GM12878 (cell line): ENCODE data around the gene ZFHX2. TPM values are rescaled to one million over a fixed set of nuclear protein-coding genes. Genes with fewer than 3 reads are reported as not detected.

Experiments
- ATAC-seq: fragments of 200-7000 bp; cut with Tn5 transposase; 3 replicates; pipeline ENCODE4 v1.9.1; 2020; ENCODE audit warnings: mild to moderate bottlenecking, moderate library complexity
- BruUV-seq: library from RNA; stranded (reverse); fragments of 400-500 nt; replicated peaks from 2 replicates; lab custom pipeline; 2021; lab: Mats Ljungman, UMichigan
- CTCF ChIA-PET: fragments of 300-600 bp; sonication (Branson Sonifier 250); formaldehyde crosslinking; extraction: SDS; loops from one replicate; lab custom pipeline; 2021; ENCODE audit warnings: inconsistent platforms; lab: Yijun Ruan, JAX
- POLR2A ChIA-PET: fragments of 350-600 bp; formaldehyde crosslinking; extraction: SDS; loops from one replicate; lab custom pipeline; 2021; ENCODE audit warnings: inconsistent platforms; lab: Charles Lee
- RAD21 ChIA-PET: fragments of 300-600 bp; sonication (Branson Sonifier 250); formaldehyde crosslinking; loops from one replicate; lab custom pipeline; 2023; ENCODE audit warnings: antibody characterized with exemption; ENCODE audit not compliant: unreplicated experiment; lab: Charles Lee
- SMC1A ChIA-PET: fragments of 300-600 bp; sonication (Branson Sonifier 250); formaldehyde crosslinking; loops from one replicate; lab custom pipeline; 2023; ENCODE audit not compliant: unreplicated experiment, uncharacterized antibody; lab: Charles Lee
- DNase-seq: peaks from one replicate; pipeline ENCODE4 v3.0.0-alpha.2; 2011; ENCODE audit warnings: low read depth, low spot score
- FAIRE-seq: peaks from 3 replicates; lab custom pipeline; 2011; peaks lifted over from hg19 to GRCh38; lab: Jason Lieb, UNC
- H2AFZ ChIP-seq: 2 replicates; pipeline ENCODE4 v1.6.0; 2011; ENCODE audit warnings: low read depth, low read length, control low read depth; ENCODE audit not compliant: control insufficient read depth
- H3K27ac ChIP-seq: 2 replicates; pipeline ENCODE4 v1.5.1; 2011; ENCODE audit warnings: control low read depth; ENCODE audit not compliant: control insufficient read depth, insufficient read depth
- H3K27me3 ChIP-seq, 2 experiments: replicated peaks in 1 of 2; 2 replicates each; pipeline versions ENCODE4 v1.6.0 to v1.6.1; 2011; ENCODE audit warnings: low read length in 1 of 2; ENCODE audit not compliant: control insufficient read depth in 2 of 2, insufficient read depth in 2 of 2
- H3K36me3 ChIP-seq, 2 experiments: 2 replicates each; pipeline ENCODE4 v1.5.1; 2011; ENCODE audit warnings: low read length in 1 of 2; ENCODE audit not compliant: control insufficient read depth in 2 of 2, insufficient read depth in 2 of 2
- H3K4me1 ChIP-seq: 2 replicates; pipeline ENCODE4 v1.6.1; 2011; ENCODE audit warnings: mild to moderate bottlenecking, low read length, moderate library complexity, mixed read lengths; ENCODE audit not compliant: control insufficient read depth, insufficient read depth
- H3K4me2 ChIP-seq: 2 replicates; pipeline ENCODE4 v1.6.0; 2011; ENCODE audit warnings: control low read depth; ENCODE audit not compliant: control insufficient read depth, insufficient read depth
- H3K4me3 ChIP-seq: fragments of 200-600 bp; sonication (generic); 2 replicates; pipeline ENCODE4 v1.5.1; 2016
- H3K79me2 ChIP-seq: 2 replicates; pipeline ENCODE4 v1.6.0; 2011; ENCODE audit warnings: low read length; ENCODE audit not compliant: control insufficient read depth, insufficient read depth
- H3K9ac ChIP-seq: 2 replicates; pipeline ENCODE4 v1.8.0; 2011; ENCODE audit warnings: low read length, control low read depth, mixed read lengths; ENCODE audit not compliant: control insufficient read depth, insufficient read depth
- H3K9me3 ChIP-seq: replicated peaks from 3 replicates; pipeline ENCODE4 v1.5.1; 2011; ENCODE audit warnings: mild to moderate bottlenecking, low read length; ENCODE audit not compliant: control insufficient read depth, insufficient read depth
- H4K20me1 ChIP-seq: 2 replicates; pipeline ENCODE4 v1.6.0; 2011; ENCODE audit not compliant: control insufficient read depth, insufficient read depth
- BCL11A ChIP-seq: IDR thresholded peaks from 2 replicates; pipeline ENCODE4 v1.6.1; 2011; ENCODE audit warnings: low read depth, low read length
- BMI1 ChIP-seq: fragments of 450-650 bp; IDR thresholded peaks from 2 replicates; pipeline ENCODE4 v1.6.1; 2016; ENCODE audit warnings: mild to moderate bottlenecking, moderate library complexity, borderline replicate concordance
- CREM ChIP-seq: IDR thresholded peaks from 2 replicates; pipeline ENCODE4 v1.6.1; 2014; ENCODE audit warnings: antibody characterized with exemption, low read depth
- IKZF2 ChIP-seq, 2 experiments: fragments of 450-650 bp; IDR thresholded peaks; 2 replicates each; pipeline ENCODE4 v1.6.1; 2017; ENCODE audit warnings: mild to moderate bottlenecking in 2 of 2, moderate library complexity in 2 of 2
- IRF4 ChIP-seq: IDR thresholded peaks from 2 replicates; pipeline ENCODE4 v1.6.1; 2011; ENCODE audit warnings: low read depth, low read length
- NFXL1 ChIP-seq: fragments of 450-650 bp; IDR thresholded peaks from 2 replicates; pipeline ENCODE4 v1.6.1; 2017; ENCODE audit warnings: antibody characterized with exemption, mild to moderate bottlenecking, borderline replicate concordance
- SIN3A ChIP-seq: IDR thresholded peaks from 2 replicates; pipeline ENCODE4 v1.6.1; 2012; ENCODE audit warnings: low read depth, low read length, improper control_type of control experiment
- SRF ChIP-seq, 2 experiments: IDR thresholded peaks; 2 replicates each; pipeline ENCODE4 v1.6.1; 2011; ENCODE audit warnings: low read depth in 2 of 2, low read length in 2 of 2, mild to moderate bottlenecking in 1 of 2, moderate library complexity in 1 of 2
- TBL1XR1 ChIP-seq: IDR thresholded peaks from 2 replicates; pipeline ENCODE4 v1.6.1; 2012; ENCODE audit warnings: low read depth, low read length, improper control_type of control experiment
- WGBS: methylation state at CpG from one replicate; pipeline ENCODE4 v1.1.6; 2016; ENCODE audit warnings: low lambda C conversion rate; ENCODE audit not compliant: insufficient replicate concordance, insufficient coverage; ENCODE audit errors: missing lambda C conversion rate; 5-methylcytosine and 5-hydroxymethylcytosine counted together
- in situ Hi-C: fragments of 300-500 bp; cut with MboI; formaldehyde crosslinking; loops from 9 replicates; pipeline ENCODE4 v1.14.3; 2018; ENCODE audit warnings: mixed read lengths
- intact Hi-C: fragments of 100-400 bp; cut with micrococcal nuclease; formaldehyde crosslinking; loops from one replicate; pipeline ENCODE4 v1.14.2; 2022; ENCODE audit not compliant: unreplicated experiment
- polyA plus RNA-seq, 11 experiments: library from polyadenylated mRNA; depleted of rRNA in 4 of 11; unstranded in 6 of 11; stranded (reverse) in 5 of 11; fragments of >200 nt; fragmentation: Nextera tagmentation in 4 of 11; fragmentation: Illumina TruSeq in 1 of 11; extraction: Ambion mirVana in 4 of 11; extraction: Trizol in 1 of 11; gene quantifications; 1 replicate in 1 of 11; 2 replicates in 10 of 11; pipeline versions ENCODE4 v1.2.1 to v1.2.3, GENCODE V29; 2011 to 2016; ENCODE audit warnings: inconsistent platforms in 2 of 11, missing spikeins in 2 of 11, low read depth in 1 of 11
- total RNA-seq, 4 experiments: library from RNA; depleted of rRNA in 3 of 4; stranded (reverse); fragments of >200 nt in 3 of 4; fragmentation: Illumina TruSeq in 1 of 4; extraction: Trizol in 1 of 4; gene quantifications; 2 replicates each; pipeline versions ENCODE4 v1.2.1 to v1.2.3, GENCODE V29; 2013 to 2021
- TF ChIP-seq, protein P1 (sequence below): fragments of 450-650 bp; IDR thresholded peaks from 2 replicates; pipeline ENCODE4 v1.6.1; 2017; ENCODE audit warnings: borderline replicate concordance
- TF ChIP-seq, protein P2 (sequence below): fragments of 150-350 bp; IDR thresholded peaks from 2 replicates; pipeline ENCODE4 v1.6.1; 2014; ENCODE audit warnings: mild to moderate bottlenecking, low read depth, low read length

The ZFHX2 gene
- total and polyA plus RNA-seq, 10 of the 15 experiments (the other 5 are each of a cell fraction or from before 2014, with no cell fraction given) = 0.27 to 2.2 (median 0.55) TPM

DNA sequence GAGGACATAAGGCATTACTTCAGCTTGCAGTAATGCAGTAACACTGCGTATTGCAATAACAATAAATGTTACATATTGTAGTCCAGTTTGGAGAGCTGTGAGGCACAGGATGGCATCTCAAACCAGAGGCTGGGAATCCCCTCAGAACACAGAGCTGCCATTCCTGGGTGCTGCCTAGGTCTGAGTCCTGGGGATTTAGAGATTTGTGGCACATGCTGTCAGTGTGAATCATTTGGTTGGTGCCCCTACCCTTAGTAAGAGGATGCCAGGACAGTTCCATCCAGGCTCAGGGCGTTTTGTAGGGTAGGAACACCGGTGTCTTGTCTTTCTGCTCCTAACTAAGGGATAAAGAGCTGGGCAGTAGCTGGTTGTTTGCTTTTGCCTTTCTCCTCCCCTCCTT, 22.5 kb downstream of the ZFHX2 start:
- SMC1A ChIA-PET = interaction anchor here (1.2 kb wide), 1 partner anchor 12 kb away, joined by 3 read pairs; no protein-coding TSS in a partner anchor
- POLR2A ChIA-PET = interaction anchor here (0.5 kb wide), 1 partner anchor 1934 kb away, joined by 3 read pairs; no protein-coding TSS in a partner anchor
- DNase-seq = no peak
- FAIRE-seq = no peak
- H3K27ac ChIP-seq = no peak overlapping the region
- H2AFZ ChIP-seq = no peak overlapping the region
- no peaks in the 10 kb centered on the region for H3K9me3 ChIP-seq
- intact Hi-C loops (no loop called here), in situ Hi-C loops (no loop called here)
- no peaks in the 10 kb centered on the region for H3K27me3 ChIP-seq
- BruUV-seq = no TSS peak
- no peak overlapping the region for H3K9ac ChIP-seq
- 58% methylated on average over 3 of the region's 3 CpGs for WGBS
- H3K4me1 ChIP-seq = no peaks in the 10 kb centered on the region
- no peak overlapping the region for H3K4me3 ChIP-seq
- RAD21 ChIA-PET = no interaction called here
- H3K79me2 ChIP-seq = no peaks in the 10 kb centered on the region
- CTCF ChIA-PET = interaction anchor here (0.8 to 1.7 kb wide), 3 partner anchors 9 to 13 kb away, joined by 3 to 8 read pairs (median 3); no protein-coding TSS in a partner anchor
- no peaks in the 10 kb centered on the region for H4K20me1 ChIP-seq
- no peaks in the 10 kb centered on the region; a peak in 1 of 4 replicates for H3K36me3 ChIP-seq
- TF ChIP-seq BMI1 = no peak
- no peak for TF ChIP-seq IKZF2 (IDR thresholded peaks at IDR 0.05)
- TF ChIP-seq SIN3A = no peak
- H3K4me2 ChIP-seq = no peak overlapping the region
- no peak for ATAC-seq

DNA sequence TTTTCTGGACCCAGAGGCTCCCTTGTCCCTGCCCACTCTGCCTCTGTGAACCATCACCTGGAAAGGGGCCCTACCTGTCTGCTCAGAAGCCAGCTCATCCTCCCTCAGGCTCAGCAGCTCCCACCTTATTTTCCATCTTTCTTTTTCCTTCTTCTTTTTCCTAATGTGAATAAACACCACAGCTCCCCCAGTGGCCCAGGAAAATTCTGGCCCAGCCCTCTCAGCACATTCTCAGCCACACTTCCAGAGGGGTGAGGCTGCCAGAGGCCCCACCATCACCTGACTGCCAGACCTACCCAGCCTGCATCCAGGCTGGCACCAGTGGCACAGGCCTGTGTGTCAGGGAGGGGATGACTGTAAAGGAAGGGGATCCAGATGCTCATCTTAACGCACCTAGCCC, 23.0 kb downstream of the ZFHX2 start:
- DNase-seq = no peak
- ChIA-PET CTCF (interaction anchor here (0.9 to 1.7 kb wide), 2 partner anchors 11 to 14 kb away, joined by 3 to 8 read pairs; no protein-coding TSS in a partner anchor), POLR2A (no interaction called here), SMC1A (interaction anchor here (1.2 kb wide), 1 partner anchor 11 kb away, joined by 3 read pairs; no protein-coding TSS in a partner anchor), RAD21 (no interaction called here)
- no peak overlapping the region for H3K9ac ChIP-seq
- no peaks in the 10 kb centered on the region for H4K20me1 ChIP-seq
- no peaks in the 10 kb centered on the region; a peak in 1 of 4 replicates for H3K36me3 ChIP-seq
- H3K79me2 ChIP-seq = no peaks in the 10 kb centered on the region
- ATAC-seq = no peak
- 28% methylated on average over 1 of the region's 1 CpG for WGBS
- intact Hi-C loops = no loop called here
- no peak overlapping the region for H3K4me2 ChIP-seq
- H3K27ac ChIP-seq = no peak overlapping the region
- no peaks in the 10 kb centered on the region for H3K4me1 ChIP-seq
- no TSS peak for BruUV-seq
- in situ Hi-C loops = no loop called here
- no peak overlapping the region for H3K4me3 ChIP-seq
- no peaks in the 10 kb centered on the region for H3K9me3 ChIP-seq
- no peaks in the 10 kb centered on the region for H3K27me3 ChIP-seq
- no peak for FAIRE-seq
- no peak overlapping the region for H2AFZ ChIP-seq
- TF ChIP-seq IRF4 = no peak
- TF ChIP-seq, protein P1, sequence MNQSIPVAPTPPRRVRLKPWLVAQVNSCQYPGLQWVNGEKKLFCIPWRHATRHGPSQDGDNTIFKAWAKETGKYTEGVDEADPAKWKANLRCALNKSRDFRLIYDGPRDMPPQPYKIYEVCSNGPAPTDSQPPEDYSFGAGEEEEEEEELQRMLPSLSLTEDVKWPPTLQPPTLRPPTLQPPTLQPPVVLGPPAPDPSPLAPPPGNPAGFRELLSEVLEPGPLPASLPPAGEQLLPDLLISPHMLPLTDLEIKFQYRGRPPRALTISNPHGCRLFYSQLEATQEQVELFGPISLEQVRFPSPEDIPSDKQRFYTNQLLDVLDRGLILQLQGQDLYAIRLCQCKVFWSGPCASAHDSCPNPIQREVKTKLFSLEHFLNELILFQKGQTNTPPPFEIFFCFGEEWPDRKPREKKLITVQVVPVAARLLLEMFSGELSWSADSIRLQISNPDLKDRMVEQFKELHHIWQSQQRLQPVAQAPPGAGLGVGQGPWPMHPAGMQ = no peak
- no peak for TF ChIP-seq BCL11A
- TF ChIP-seq, protein P2, sequence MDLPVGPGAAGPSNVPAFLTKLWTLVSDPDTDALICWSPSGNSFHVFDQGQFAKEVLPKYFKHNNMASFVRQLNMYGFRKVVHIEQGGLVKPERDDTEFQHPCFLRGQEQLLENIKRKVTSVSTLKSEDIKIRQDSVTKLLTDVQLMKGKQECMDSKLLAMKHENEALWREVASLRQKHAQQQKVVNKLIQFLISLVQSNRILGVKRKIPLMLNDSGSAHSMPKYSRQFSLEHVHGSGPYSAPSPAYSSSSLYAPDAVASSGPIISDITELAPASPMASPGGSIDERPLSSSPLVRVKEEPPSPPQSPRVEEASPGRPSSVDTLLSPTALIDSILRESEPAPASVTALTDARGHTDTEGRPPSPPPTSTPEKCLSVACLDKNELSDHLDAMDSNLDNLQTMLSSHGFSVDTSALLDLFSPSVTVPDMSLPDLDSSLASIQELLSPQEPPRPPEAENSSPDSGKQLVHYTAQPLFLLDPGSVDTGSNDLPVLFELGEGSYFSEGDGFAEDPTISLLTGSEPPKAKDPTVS = no peak
- TF ChIP-seq CREM = no peak
- TF ChIP-seq SRF (IDR thresholded peaks at IDR 0.05; ENCODE audit: low read depth in 2 of 2, low read length in 2 of 2) = no peak
- TF ChIP-seq TBL1XR1 = no peak
- no peak for TF ChIP-seq NFXL1
